ENCODE data around the gene PRND. TPM values are rescaled to one million over a fixed set of nuclear protein-coding genes. Genes with fewer than 3 reads are reported as not detected.

The PRND gene
- total RNA-seq, 1 experiment from 2014 or later: not detected

- ChIA-PET POLR2A (ENCODE audit: unreplicated experiment) (no interaction called here), CTCF (interaction anchor here (0.6 to 0.7 kb wide), 3 partner anchors 178 to 363 kb away, joined by 4 to 6 read pairs (median 5); no protein-coding TSS in a partner anchor)
- Histone ChIP-seq H3K4me1 (ENCODE audit: insufficient read depth, low read length) (no peaks in the 10 kb centered on the region; the same call in 1 of the 2 replicates), H2AFZ (ENCODE audit: low read length) (no peak overlapping the region), H3K36me3 (ENCODE audit: low read depth, low read length) (no peaks in the 10 kb centered on the region), H3K27me3 (ENCODE audit: low read length) (no peaks in the 10 kb centered on the region), H3K9ac (ENCODE audit: low read length) (no peak overlapping the region), H3K4me3 (ENCODE audit: low read length) (no peak overlapping the region), H4K20me1 (ENCODE audit: low read length) (no peaks in the 10 kb centered on the region), H3K9me3 (ENCODE audit: low read length) (no peaks in the 10 kb centered on the region), H3K4me2 (ENCODE audit: low read length) (no peak overlapping the region), H3K79me2 (ENCODE audit: low read length) (no peaks in the 10 kb centered on the region), H3F3A (ENCODE audit: low read length, unreplicated experiment) (no peaks in the 10 kb centered on the region), H3K27ac (ENCODE audit: low read length) (no peak overlapping the region), H3K9me2 (replicated peaks; ENCODE audit: low read length) (no peaks in the 10 kb centered on the region)
- no TSS peak for BruUV-seq (replicated peaks)
- no peak for DNase-seq
- intact Hi-C loops (cut with micrococcal nuclease): no loop called here
- no peak for ATAC-seq
- TF ChIP-seq EZH2 (IDR thresholded peaks at IDR 0.05; ENCODE audit: low read length, unreplicated experiment) (no peak), EZH2phosphoT487 (IDR thresholded peaks at IDR 0.05; ENCODE audit: borderline replicate concordance, low read length) (no peak), CTCF (conservative IDR thresholded peaks at IDR 0.05; ENCODE audit: low read depth, low read length) (no peak)
Measured at GRCh38 chr20:4725263-4725550, 3.5 kb downstream of the PRND start.

GRCh38 chr20:4726710-4727397, 5.1 kb downstream of the PRND start:
- H3K27ac ChIP-seq (ENCODE audit: low read length): no peak overlapping the region
- 0 out of 2 replicates have a peak overlapping the region, but pooled peaks have one; percentile 42 for H2AFZ ChIP-seq (ENCODE audit: low read length)
- no peak for TF ChIP-seq EZH2phosphoT487 (IDR thresholded peaks at IDR 0.05; ENCODE audit: borderline replicate concordance, low read length)
- no peak for TF ChIP-seq EZH2 (IDR thresholded peaks at IDR 0.05; ENCODE audit: low read length, unreplicated experiment)
- TF ChIP-seq CTCF (conservative IDR thresholded peaks at IDR 0.05; ENCODE audit: low read depth, low read length): no peak
- no peaks in the 10 kb centered on the region for H3K36me3 ChIP-seq (ENCODE audit: low read depth, low read length)
- H3K4me2 ChIP-seq (ENCODE audit: low read length): peak overlapping the region; percentile 43
- no peaks in the 10 kb centered on the region; the same call in 1 of the 2 replicates for H3K4me1 ChIP-seq (ENCODE audit: insufficient read depth, low read length)
- H3K4me3 ChIP-seq (ENCODE audit: low read length): no peak overlapping the region
- intact Hi-C loops (cut with micrococcal nuclease): no loop called here
- CTCF ChIA-PET: interaction anchor here (0.6 kb wide), 1 partner anchor 12 kb away, joined by 4 read pairs; no protein-coding TSS in a partner anchor
- H3K27me3 ChIP-seq (ENCODE audit: low read length): no peaks in the 10 kb centered on the region
- no TSS peak for BruUV-seq (replicated peaks)
- H3K79me2 ChIP-seq (ENCODE audit: low read length): no peaks in the 10 kb centered on the region
- no peaks in the 10 kb centered on the region for H4K20me1 ChIP-seq (ENCODE audit: low read length)
- H3K9me3 ChIP-seq (ENCODE audit: low read length): no peaks in the 10 kb centered on the region
- ATAC-seq: peak; percentile 53; the same call in 1 of the 2 replicates
- POLR2A ChIA-PET (ENCODE audit: unreplicated experiment): no interaction called here
- H3K9ac ChIP-seq (ENCODE audit: low read length): no peak overlapping the region
- H3F3A ChIP-seq (ENCODE audit: low read length, unreplicated experiment): no peaks in the 10 kb centered on the region
- DNase-seq: no peak
- no peaks in the 10 kb centered on the region for H3K9me2 ChIP-seq (replicated peaks; ENCODE audit: low read length)

- H2AFZ ChIP-seq (ENCODE audit: low read length): no peak overlapping the region
- H3K4me1 ChIP-seq (ENCODE audit: insufficient read depth, low read length): no peaks in the 10 kb centered on the region; the same call in 1 of the 2 replicates
- no peak overlapping the region for H3K4me3 ChIP-seq (ENCODE audit: low read length)
- intact Hi-C loops (cut with micrococcal nuclease): no loop called here
- H4K20me1 ChIP-seq (ENCODE audit: low read length): no peaks in the 10 kb centered on the region
- no peak overlapping the region for H3K4me2 ChIP-seq (ENCODE audit: low read length)
- no peaks in the 10 kb centered on the region for H3K9me2 ChIP-seq (replicated peaks; ENCODE audit: low read length)
- DNase-seq (peak; percentile 59), ATAC-seq (no peak)
- ChIA-PET POLR2A (ENCODE audit: unreplicated experiment) (no interaction called here), CTCF (no interaction called here)
- BruUV-seq (replicated peaks): no TSS peak
- no peak overlapping the region for H3K27ac ChIP-seq (ENCODE audit: low read length)
- TF ChIP-seq CTCF (conservative IDR thresholded peaks at IDR 0.05; ENCODE audit: low read depth, low read length) (no peak), EZH2 (IDR thresholded peaks at IDR 0.05; ENCODE audit: low read length, unreplicated experiment) (no peak), EZH2phosphoT487 (IDR thresholded peaks at IDR 0.05; ENCODE audit: borderline replicate concordance, low read length) (no peak)
- H3K79me2 ChIP-seq (ENCODE audit: low read length): no peaks in the 10 kb centered on the region
- no peaks in the 10 kb centered on the region for H3K36me3 ChIP-seq (ENCODE audit: low read depth, low read length)
- H3K9ac ChIP-seq (ENCODE audit: low read length): no peak overlapping the region
- no peaks in the 10 kb centered on the region for H3F3A ChIP-seq (ENCODE audit: low read length, unreplicated experiment)
- no peaks in the 10 kb centered on the region; the same call in 1 of the 2 replicates for H3K27me3 ChIP-seq (ENCODE audit: low read length)
- H3K9me3 ChIP-seq (ENCODE audit: low read length): no peaks in the 10 kb centered on the region
Measured at GRCh38 chr20:4728120-4728760, 6.5 kb downstream of the PRND start.

Data from PC-3 (cell line).